ENCODE measurements around the gene OLFML2A. TPM values are rescaled to one million over a fixed set of nuclear protein-coding genes. Genes with fewer than 3 reads are reported as not detected.

Gene OLFML2A
- total RNA-seq, 1 experiment from 2014 or later, result 1.4 TPM

DNA sequence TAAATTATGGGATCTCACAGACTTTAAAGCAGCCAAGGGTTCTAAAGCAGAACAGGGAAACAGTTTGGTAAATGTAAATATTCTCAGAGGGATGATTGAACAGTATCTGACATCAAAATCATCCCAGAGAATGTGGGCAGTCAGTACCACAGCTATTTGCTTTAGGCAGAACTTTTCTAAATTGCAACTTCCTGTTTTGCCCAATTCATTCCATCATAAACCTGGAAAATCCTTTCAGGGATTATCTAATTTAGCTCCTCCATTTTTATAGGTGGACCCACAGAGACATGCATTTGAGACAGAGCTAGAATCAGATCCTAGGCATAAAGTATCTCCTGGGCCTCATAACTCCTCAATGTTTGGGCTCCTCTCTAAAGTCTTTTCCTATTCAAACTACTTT lies 18.2 kb upstream of the OLFML2A start:
- peaks cover 70% of the 10 kb centered on the region for H3K4me1 ChIP-seq (ENCODE audit: insufficient read depth, low read length, poor library complexity, severe bottlenecking)
- no peaks in the 10 kb centered on the region for H3K9me3 ChIP-seq (ENCODE audit: low read depth, low read length, poor library complexity, severe bottlenecking)
- CTCF ChIA-PET, result no interaction called here
- no peaks in the 10 kb centered on the region for H3K27me3 ChIP-seq (replicated peaks; ENCODE audit: insufficient read depth, low read depth, low read length, poor library complexity)
- H3K36me3 ChIP-seq (ENCODE audit: insufficient read depth, low read length, poor library complexity, severe bottlenecking), result no peaks in the 10 kb centered on the region
- intact Hi-C loops (cut with micrococcal nuclease; ENCODE audit: unreplicated experiment), result loop anchor here (5.0 kb wide), 1 partner anchor 206 kb away; no protein-coding TSS in a partner anchor
- peak overlapping the region; percentile 30 for H3K27ac ChIP-seq (ENCODE audit: low read depth, low read length, poor library complexity, severe bottlenecking)
- POLR2A ChIA-PET (ENCODE audit: low non-redundant PET), result no interaction called here
- TF ChIP-seq CTCF (conservative IDR thresholded peaks at IDR 0.05; ENCODE audit: low read depth, low read length), result no peak
- no peak for TF ChIP-seq EZH2 (IDR thresholded peaks at IDR 0.05; ENCODE audit: borderline replicate concordance, low read depth, low read length, poor library complexity, severe bottlenecking)
- peak overlapping the region; percentile 15 for H3K4me3 ChIP-seq (ENCODE audit: low read depth, low read length, poor library complexity, severe bottlenecking)
- no peak for DNase-seq (ENCODE audit: low spot score)
- BruUV-seq (replicated peaks), result no TSS peak

GRCh38 chr9:124759327-124759726 lies 17.6 kb upstream of the OLFML2A start:
- H3K27ac ChIP-seq (ENCODE audit: low read depth, low read length, poor library complexity, severe bottlenecking), result peak overlapping the region; percentile 30
- intact Hi-C loops (cut with micrococcal nuclease; ENCODE audit: unreplicated experiment), result loop anchor here (5.0 kb wide), 1 partner anchor 207 kb away; no protein-coding TSS in a partner anchor
- BruUV-seq (replicated peaks), result no TSS peak
- no peaks in the 10 kb centered on the region for H3K9me3 ChIP-seq (ENCODE audit: low read depth, low read length, poor library complexity, severe bottlenecking)
- H3K4me1 ChIP-seq (ENCODE audit: insufficient read depth, low read length, poor library complexity, severe bottlenecking), result peaks cover 69% of the 10 kb centered on the region
- no peaks in the 10 kb centered on the region for H3K36me3 ChIP-seq (ENCODE audit: insufficient read depth, low read length, poor library complexity, severe bottlenecking)
- no peak overlapping the region for H3K4me3 ChIP-seq (ENCODE audit: low read depth, low read length, poor library complexity, severe bottlenecking)
- CTCF ChIA-PET, result interaction anchor here (0.6 kb wide), 1 partner anchor 13 kb away, joined by 5 read pairs; no protein-coding TSS in a partner anchor
- no peak for TF ChIP-seq CTCF (conservative IDR thresholded peaks at IDR 0.05; ENCODE audit: low read depth, low read length)
- TF ChIP-seq EZH2 (IDR thresholded peaks at IDR 0.05; ENCODE audit: borderline replicate concordance, low read depth, low read length, poor library complexity, severe bottlenecking), result no peak
- H3K27me3 ChIP-seq (replicated peaks; ENCODE audit: insufficient read depth, low read depth, low read length, poor library complexity), result no peaks in the 10 kb centered on the region
- POLR2A ChIA-PET (ENCODE audit: low non-redundant PET), result no interaction called here
- no peak for DNase-seq (ENCODE audit: low spot score)

- H3K36me3 ChIP-seq (ENCODE audit: insufficient read depth, low read length, poor library complexity, severe bottlenecking), result no peaks in the 10 kb centered on the region
- BruUV-seq (replicated peaks), result no TSS peak
- no peaks in the 10 kb centered on the region for H3K9me3 ChIP-seq (ENCODE audit: low read depth, low read length, poor library complexity, severe bottlenecking)
- H3K27ac ChIP-seq (ENCODE audit: low read depth, low read length, poor library complexity, severe bottlenecking), result no peak overlapping the region
- TF ChIP-seq CTCF (conservative IDR thresholded peaks at IDR 0.05; ENCODE audit: low read depth, low read length) (no peak), EZH2 (IDR thresholded peaks at IDR 0.05; ENCODE audit: borderline replicate concordance, low read depth, low read length, poor library complexity, severe bottlenecking) (no peak)
- H3K27me3 ChIP-seq (replicated peaks; ENCODE audit: insufficient read depth, low read depth, low read length, poor library complexity), result no peaks in the 10 kb centered on the region
- peaks cover 67% of the 10 kb centered on the region for H3K4me1 ChIP-seq (ENCODE audit: insufficient read depth, low read length, poor library complexity, severe bottlenecking)
- POLR2A ChIA-PET (ENCODE audit: low non-redundant PET), result interaction anchor here (0.6 kb wide), 1 partner anchor 105 kb away, joined by 3 read pairs; no protein-coding TSS in a partner anchor
- CTCF ChIA-PET, result no interaction called here
- DNase-seq (ENCODE audit: low spot score), result no peak
- intact Hi-C loops (cut with micrococcal nuclease; ENCODE audit: unreplicated experiment), result loop anchor here (10.0 kb wide), 1 partner anchor 346 kb away; the partner anchor contains the start of gene PSMB7
- no peak overlapping the region for H3K4me3 ChIP-seq (ENCODE audit: low read depth, low read length, poor library complexity, severe bottlenecking)
Observed at GRCh38 chr9:124760719-124761118, 16.2 kb upstream of the OLFML2A start.

Data from A673 (cell line).